Thymus (tissue), 11 donors: ENCODE measurements around the gene ARHGAP18. TPM values are rescaled to one million over a fixed set of nuclear protein-coding genes. Genes with fewer than 3 reads are reported as not detected.

Experiments used
- DNase-seq, 9 donors: peaks; one replicate each; pipeline ENCODE4 v3.0.0-alpha.2; 2013; ENCODE audit warnings: low spot score in 9 of 9, low read depth in 6 of 9, missing footprints in 1 of 9
- H3K27ac ChIP-seq, 2 donors: one replicate each; pipeline ENCODE4 v1.5.1; 2013; ENCODE audit warnings: control low read depth in 1 of 2, low read depth in 1 of 2, low read length in 1 of 2, mild to moderate bottlenecking in 1 of 2, moderate library complexity in 1 of 2
- H3K27me3 ChIP-seq, 2 donors: one replicate each; pipeline ENCODE4 v1.5.1; 2013; ENCODE audit warnings: low read length in 1 of 2; ENCODE audit not compliant: control insufficient read depth in 2 of 2, insufficient read depth in 1 of 2
- H3K36me3 ChIP-seq, 2 donors: one replicate each; pipeline ENCODE4 v1.5.1; 2013; ENCODE audit warnings: low read length in 1 of 2, mild to moderate bottlenecking in 1 of 2, moderate library complexity in 1 of 2; ENCODE audit not compliant: control insufficient read depth in 2 of 2, insufficient read depth in 2 of 2
- H3K4me1 ChIP-seq, 2 donors: one replicate each; pipeline ENCODE4 v1.5.1; 2013; ENCODE audit warnings: low read length in 2 of 2; ENCODE audit not compliant: control insufficient read depth in 2 of 2, insufficient read depth in 2 of 2
- H3K4me3 ChIP-seq, 2 donors: one replicate each; pipeline ENCODE4 v1.5.1; 2013; ENCODE audit warnings: low read length in 2 of 2, control low read depth in 1 of 2, mild to moderate bottlenecking in 1 of 2
- H3K9me3 ChIP-seq, 2 donors: one replicate each; pipeline ENCODE4 v1.5.1; 2013; ENCODE audit warnings: low read length in 1 of 2, mild to moderate bottlenecking in 1 of 2; ENCODE audit not compliant: control insufficient read depth in 2 of 2, insufficient read depth in 1 of 2
- WGBS: extraction: QIAGEN DNeasy Blood & Tissue Kit; methylation state at CpG from one replicate; pipeline ENCODE4 v1.1.7; 2013; 5-methylcytosine and 5-hydroxymethylcytosine counted together
- polyA plus RNA-seq: library from polyadenylated mRNA; stranded (reverse); fragments of 200-250 nt; gene quantifications from one replicate; pipeline ENCODE4 v1.2.3, GENCODE V29; 2013
- total RNA-seq: library from RNA; stranded (reverse); fragments of 120-200 nt; gene quantifications from one replicate; pipeline ENCODE4 v1.2.4, GENCODE V29; 2013
- donor health status: healthy.

The ARHGAP18 gene
- total and polyA plus RNA-seq, 2 donors = 8.2 to 11.8 TPM

GRCh38 chr6:129678463-129678862 lies 31.5 kb downstream of the ARHGAP18 start:
- Histone ChIP-seq H3K4me1 (peaks cover under 1% of the 10 kb centered on the region in 2 donors), H3K36me3 (no peaks in the 10 kb centered on the region), H3K4me3 (no peak overlapping the region), H3K27me3 (no peaks in the 10 kb centered on the region), H3K9me3 (no peaks in the 10 kb centered on the region), H3K27ac (no peak overlapping the region)
- WGBS = 87% methylated on average over 1 of the region's 1 CpG
- no peak for DNase-seq

GRCh38 chr6:129677620-129678325 lies 32.2 kb downstream of the ARHGAP18 start:
- Histone ChIP-seq H3K4me1 (no peaks in the 10 kb centered on the region), H3K4me3 (no peak overlapping the region)
- 96% methylated on average over 2 of the region's 2 CpGs for WGBS

GRCh38 chr6:129675669-129676472 lies 34.1 kb downstream of the ARHGAP18 start:
- WGBS = 99% methylated on average over 5 of the region's 5 CpGs
- Histone ChIP-seq H3K4me1 (peaks cover 3 to 9% of the 10 kb centered on the region in 2 donors), H3K36me3 (no peaks in the 10 kb centered on the region), H3K27ac (no peak overlapping the region), H3K4me3 (no peak overlapping the region), H3K9me3 (no peaks in the 10 kb centered on the region), H3K27me3 (no peaks in the 10 kb centered on the region)
- no peak for DNase-seq

More at GRCh38 chr6:129677620-129678325, 32.2 kb downstream of the ARHGAP18 start:
- H3K27ac ChIP-seq = no peak overlapping the region
- no peaks in the 10 kb centered on the region for H3K36me3 ChIP-seq
- no peaks in the 10 kb centered on the region for H3K27me3 ChIP-seq
- no peaks in the 10 kb centered on the region for H3K9me3 ChIP-seq
- DNase-seq = no peak

GRCh38 chr6:129673748-129674147 lies 36.2 kb downstream of the ARHGAP18 start:
- no peak for DNase-seq
- Histone ChIP-seq H3K27ac (no peak overlapping the region), H3K9me3 (no peaks in the 10 kb centered on the region), H3K4me3 (no peak overlapping the region), H3K27me3 (no peaks in the 10 kb centered on the region), H3K36me3 (no peaks in the 10 kb centered on the region), H3K4me1 (peaks cover 3 to 9% of the 10 kb centered on the region in 2 donors)

- Histone ChIP-seq H3K4me1 (peaks cover 3 to 9% of the 10 kb centered on the region in 2 donors), H3K36me3 (no peaks in the 10 kb centered on the region), H3K27ac (peak overlapping the region in 1 of 2 donors; percentile 15), H3K9me3 (no peaks in the 10 kb centered on the region), H3K4me3 (no peak overlapping the region), H3K27me3 (no peaks in the 10 kb centered on the region)
- DNase-seq = peak in 2 of 9 donors; percentile 36 to 60
- WGBS = 90% methylated on average over 2 of the region's 2 CpGs
Measured at GRCh38 chr6:129672881-129673631, 36.9 kb downstream of the ARHGAP18 start.

GRCh38 chr6:129672341-129672682 lies 37.7 kb downstream of the ARHGAP18 start:
- H3K27ac ChIP-seq = peak overlapping the region; percentile 15 to 54
- DNase-seq = no peak

GRCh38 chr6:129671442-129672340 lies 38.3 kb downstream of the ARHGAP18 start:
- Histone ChIP-seq H3K27ac (peak overlapping the region; percentile 15 to 54), H3K27me3 (no peaks in the 10 kb centered on the region), H3K36me3 (no peaks in the 10 kb centered on the region), H3K9me3 (no peaks in the 10 kb centered on the region), H3K4me3 (no peak overlapping the region), H3K4me1 (peaks cover 3 to 9% of the 10 kb centered on the region in 2 donors)
- peak in 4 of 9 donors; percentile 31 to 70 (median 39) for DNase-seq
- 83% methylated on average over 10 of the region's 10 CpGs for WGBS

More at GRCh38 chr6:129672341-129672682, 37.7 kb downstream of the ARHGAP18 start:
- H3K36me3 ChIP-seq = no peaks in the 10 kb centered on the region
- 94% methylated on average over 2 of the region's 2 CpGs for WGBS
- H3K9me3 ChIP-seq = no peaks in the 10 kb centered on the region
- no peaks in the 10 kb centered on the region for H3K27me3 ChIP-seq
- H3K4me1 ChIP-seq = peaks cover 3 to 9% of the 10 kb centered on the region in 2 donors
- no peak overlapping the region for H3K4me3 ChIP-seq

- no peaks in the 10 kb centered on the region for H3K9me3 ChIP-seq
- H3K27ac ChIP-seq = no peak overlapping the region
- no peak overlapping the region for H3K4me3 ChIP-seq
- peaks cover 9 to 15% of the 10 kb centered on the region in 2 donors for H3K4me1 ChIP-seq
- 93% methylated on average over 3 of the region's 3 CpGs for WGBS
- DNase-seq = no peak
- no peaks in the 10 kb centered on the region for H3K36me3 ChIP-seq
- H3K27me3 ChIP-seq = no peaks in the 10 kb centered on the region
Measured at GRCh38 chr6:129670634-129671033, 39.3 kb downstream of the ARHGAP18 start.
